B cell (primary cell): ENCODE results near the gene NUB1. TPM values are rescaled to one million over a fixed set of nuclear protein-coding genes. Genes with fewer than 3 reads are reported as not detected.

Experiments
- ATAC-seq: fragments of 200-7000 bp; cut with Tn5 transposase; one replicate; pipeline ENCODE4 v1.10.0; 2021; ENCODE audit warnings: low read depth, mild to moderate bottlenecking, moderate number of reproducible peaks, moderate library complexity
- CTCF ChIA-PET: fragments of 350-600 bp; sonication (Branson Sonifier 250); formaldehyde crosslinking; loops from one replicate; lab custom pipeline; 2021; ENCODE audit warnings: antibody characterized with exemption, inconsistent platforms; lab: Charles Lee
- POLR2A ChIA-PET: fragments of 350-600 bp; sonication (Branson Sonifier 250); formaldehyde crosslinking; loops from one replicate; lab custom pipeline; 2021; ENCODE audit warnings: antibody characterized with exemption; lab: Charles Lee
- DNase-seq: peaks from one replicate; pipeline ENCODE4 v3.0.0; 2013
- H2AFZ ChIP-seq: 2 replicates; pipeline ENCODE4 v1.6.1; 2012; ENCODE audit warnings: mild to moderate bottlenecking, low read depth, low read length; ENCODE audit not compliant: insufficient read depth, poor library complexity, severe bottlenecking
- H3K27ac ChIP-seq, 2 donors: 1 replicate in 1 of 2; 2 replicates in 1 of 2; pipeline ENCODE4 v1.5.1; 2012 to 2013; ENCODE audit warnings: low read length in 2 of 2, mild to moderate bottlenecking in 2 of 2, moderate library complexity in 1 of 2
- H3K27me3 ChIP-seq, 4 experiments: fragments of 200-600 bp in 1 of 4; sonication (generic) in 1 of 4; replicated peaks in 1 of 4; 1 replicate in 2 of 4; 2 replicates in 2 of 4; pipeline versions ENCODE4 v1.6.1 to v1.7.0; 2013 to 2016; ENCODE audit warnings: low read length in 3 of 4, mild to moderate bottlenecking in 2 of 4, mixed read lengths in 1 of 4, moderate library complexity in 1 of 4; ENCODE audit not compliant: insufficient read depth in 4 of 4, control insufficient read depth in 3 of 4; ENCODE audit errors: control extremely low read depth in 1 of 4
- H3K36me3 ChIP-seq, 2 experiments: replicated peaks in 1 of 2; 1 replicate in 1 of 2; 2 replicates in 1 of 2; pipeline versions ENCODE4 v1.6.1 to v1.7.1; 2013; ENCODE audit warnings: low read length in 1 of 2; ENCODE audit not compliant: insufficient read depth in 2 of 2, control insufficient read depth in 1 of 2; ENCODE audit errors: control extremely low read depth in 1 of 2, extremely low read depth in 1 of 2
- H3K4me1 ChIP-seq, 2 donors: fragments of 200-600 bp in 1 of 2; sonication (generic) in 1 of 2; 1 replicate in 1 of 2; 2 replicates in 1 of 2; pipeline versions ENCODE4 v1.5.1 to v1.6.1; 2013 to 2017; ENCODE audit warnings: low read length in 2 of 2; ENCODE audit not compliant: control insufficient read depth in 2 of 2, insufficient read depth in 2 of 2
- H3K4me2 ChIP-seq: replicated peaks from 2 replicates; pipeline ENCODE3; 2012; ENCODE audit warnings: mild to moderate bottlenecking, low read depth, low read length; ENCODE audit not compliant: poor library complexity, severe bottlenecking
- H3K4me3 ChIP-seq, 5 experiments: fragments of 200-600 bp in 1 of 5; sonication (generic) in 1 of 5; 1 replicate in 3 of 5; 2 replicates in 2 of 5; pipeline versions ENCODE4 v1.5.1 to v1.7.0; 2011 to 2016; ENCODE audit warnings: low read length in 4 of 5, mild to moderate bottlenecking in 4 of 5, low read depth in 2 of 5, control low read depth in 1 of 5, moderate library complexity in 1 of 5; ENCODE audit not compliant: insufficient read depth in 1 of 5; ENCODE audit errors: control extremely low read depth in 1 of 5, extremely low read depth in 1 of 5
- H3K79me2 ChIP-seq: fragments of 200-600 bp; sonication (generic); one replicate; pipeline ENCODE4 v1.6.0; 2016; ENCODE audit warnings: low read length; ENCODE audit not compliant: control insufficient read depth, insufficient read depth
- H3K9ac ChIP-seq: fragments of 200-600 bp; sonication (generic); 2 replicates; pipeline ENCODE4 v1.6.1; 2017; ENCODE audit warnings: mild to moderate bottlenecking, low read length, moderate library complexity
- H3K9me3 ChIP-seq, 3 donors: one replicate each; pipeline versions ENCODE4 v1.6.1 to v1.7.1; 2013; ENCODE audit warnings: low read length in 2 of 3; ENCODE audit not compliant: control insufficient read depth in 2 of 3, insufficient read depth in 1 of 3; ENCODE audit errors: control extremely low read depth in 1 of 3
- H4K20me1 ChIP-seq: 2 replicates; pipeline ENCODE4 v1.6.0; 2012; ENCODE audit warnings: mild to moderate bottlenecking, low read length; ENCODE audit not compliant: insufficient read depth, control insufficient read depth, poor library complexity, severe bottlenecking
- H3K27ac Mint-ChIP-seq: one replicate; pipeline ENCODE4 v1.8.0; 2021; ENCODE audit warnings: mixed read lengths
- H3K27me3 Mint-ChIP-seq: one replicate; pipeline ENCODE4 v1.8.0; 2021; ENCODE audit warnings: mixed read lengths
- H3K4me1 Mint-ChIP-seq: one replicate; pipeline ENCODE4 v1.8.0; 2021; ENCODE audit warnings: mixed read lengths
- H3K4me3 Mint-ChIP-seq: one replicate; pipeline ENCODE4 v1.8.0; 2021; ENCODE audit warnings: mixed read lengths
- H3K9me3 Mint-ChIP-seq: one replicate; pipeline ENCODE4 v1.8.0; 2022; ENCODE audit warnings: mixed read lengths; ENCODE audit not compliant: insufficient read depth
- CTCF ChIP-seq: fragments of 200-600 bp; IDR thresholded peaks from one replicate; pipeline ENCODE4 v1.8.0; 2022; ENCODE audit warnings: antibody characterized with exemption, mild to moderate bottlenecking
- EZH2 ChIP-seq: IDR thresholded peaks from 2 replicates; pipeline ENCODE4 v1.6.1; 2012; ENCODE audit warnings: borderline replicate concordance, low read depth, mild to moderate bottlenecking, moderate library complexity, low read length; ENCODE audit not compliant: insufficient read depth, poor library complexity, severe bottlenecking
- WGBS: methylation state at CpG from one replicate; pipeline ENCODE4 v1.1.5; 2013; ENCODE audit warnings: missing lambda C conversion rate; ENCODE audit not compliant: insufficient coverage; 5-methylcytosine and 5-hydroxymethylcytosine counted together
- intact Hi-C: fragments of 100-400 bp; cut with micrococcal nuclease; formaldehyde crosslinking; loops from one replicate; pipeline ENCODE4 v1.10.0; 2022
- polyA plus RNA-seq: library from polyadenylated mRNA; depleted of rRNA; stranded (reverse); fragments of >200 nt; gene quantifications from 2 replicates; pipeline ENCODE4 v1.2.3, GENCODE V29; 2012
- total RNA-seq, 2 donors: library from RNA; stranded (reverse); fragments of 120-200 nt in 1 of 2; gene quantifications; 1 replicate in 1 of 2; 2 replicates in 1 of 2; pipeline versions ENCODE4 v1.2.3 to v1.2.4, GENCODE V29; 2013 to 2022

Gene NUB1
- total and polyA plus RNA-seq, 2 donors (not counting 1 experiment from before 2014, with no cell fraction given): 55.0 to 104 TPM

GRCh38 chr7:151319189-151319588, 22.4 kb upstream of the NUB1 start:
- H3K27me3 ChIP-seq: no peaks in the 10 kb centered on the region
- no peak overlapping the region for H3K4me3 ChIP-seq
- no peak overlapping the region for H3K27ac ChIP-seq
- DNase-seq (no peak), ATAC-seq (no peak)
- H3K36me3 ChIP-seq: no peaks in the 10 kb centered on the region
- no peaks in the 10 kb centered on the region for H3K79me2 ChIP-seq
- peaks cover 0 to 32% (median 28%) of the 10 kb centered on the region in 3 donors for H3K9me3 ChIP-seq
- ChIA-PET CTCF (interaction anchor here (1.3 to 9.5 kb wide), 3 partner anchors 34 to 129 kb away, joined by 3 to 225 read pairs (median 137); no protein-coding TSS in a partner anchor), POLR2A (no interaction called here)
- H3K4me2 ChIP-seq: no peak overlapping the region
- no peaks in the 10 kb centered on the region for H4K20me1 ChIP-seq
- H3K27me3 Mint-ChIP-seq: no peaks in the 10 kb centered on the region
- peaks cover 7% of the 10 kb centered on the region for H3K9me3 Mint-ChIP-seq
- H3K4me1 ChIP-seq: peaks cover 0 to 3% of the 10 kb centered on the region in 2 donors
- no peak overlapping the region for H3K4me3 Mint-ChIP-seq
- no CpG with 5 or more reads among the region's 2 CpGs for WGBS
- H3K4me1 Mint-ChIP-seq: peaks cover 2% of the 10 kb centered on the region
- no peak for TF ChIP-seq CTCF
- TF ChIP-seq EZH2: no peak
- no peak overlapping the region for H3K27ac Mint-ChIP-seq
- no peak overlapping the region for H2AFZ ChIP-seq
- H3K9ac ChIP-seq: no peak overlapping the region
- intact Hi-C loops: no loop called here

GRCh38 chr7:151320263-151320845, 21.3 kb upstream of the NUB1 start:
- no peaks in the 10 kb centered on the region for H3K27me3 ChIP-seq
- peaks cover 7% of the 10 kb centered on the region for H3K9me3 Mint-ChIP-seq
- no peaks in the 10 kb centered on the region for H3K4me1 Mint-ChIP-seq
- no peaks in the 10 kb centered on the region for H3K27me3 Mint-ChIP-seq
- H2AFZ ChIP-seq: no peak overlapping the region
- no peak overlapping the region for H3K4me2 ChIP-seq
- H3K9me3 ChIP-seq: peaks cover 0 to 32% (median 28%) of the 10 kb centered on the region in 3 donors
- no peaks in the 10 kb centered on the region for H3K36me3 ChIP-seq
- H3K9ac ChIP-seq: no peak overlapping the region
- H3K4me3 ChIP-seq: no peak overlapping the region
- H3K79me2 ChIP-seq: no peaks in the 10 kb centered on the region
- no peak overlapping the region for H3K27ac Mint-ChIP-seq
- H4K20me1 ChIP-seq: no peaks in the 10 kb centered on the region
- ChIA-PET POLR2A (no interaction called here), CTCF (interaction anchor here (1.1 to 9.5 kb wide), 6 partner anchors 21 to 128 kb away, joined by 3 to 225 read pairs (median 4); partner anchors contain the start of gene NUB1)
- ATAC-seq: no peak
- H3K27ac ChIP-seq: no peak overlapping the region
- no peaks in the 10 kb centered on the region for H3K4me1 ChIP-seq
- no peak overlapping the region for H3K4me3 Mint-ChIP-seq
- intact Hi-C loops: no loop called here
- 94% methylated on average over 5 of the region's 5 CpGs for WGBS
- no peak for TF ChIP-seq EZH2
- no peak for TF ChIP-seq CTCF
- no peak for DNase-seq
